Esophagus muscularis mucosa (tissue), 4 donors: Measurements from ENCODE around the gene KLHL29. TPM values are rescaled to one million over a fixed set of nuclear protein-coding genes. Genes with fewer than 3 reads are reported as not detected.
A peak's percentile ranks its signal among the peaks of the same experiment; 100 is the strongest.

Experiments used
- DNase-seq: peaks from one replicate; pipeline ENCODE4 v3.0.0-alpha.2; 2017; ENCODE audit errors: extremely low spot score
- H3K27ac ChIP-seq, 4 donors: fragments of 200-600 bp; sonication (generic); replicated peaks in 1 of 4; 1 replicate in 3 of 4; 2 replicates in 1 of 4; pipeline ENCODE4 v1.5.1; 2016 to 2019; ENCODE audit warnings: mild to moderate bottlenecking in 1 of 4
- H3K27me3 ChIP-seq, 4 donors: fragments of 200-600 bp; sonication (generic); one replicate each; pipeline versions ENCODE4 v1.5.1 to v1.6.0; 2016 to 2019
- H3K36me3 ChIP-seq, 4 donors: fragments of 200-600 bp; sonication (generic); one replicate each; pipeline ENCODE4 v1.5.1; 2016 to 2019
- H3K4me1 ChIP-seq, 4 donors: fragments of 200-600 bp; sonication (generic); one replicate each; pipeline ENCODE4 v1.5.1; 2016 to 2019
- H3K4me3 ChIP-seq, 4 donors: fragments of 200-600 bp; sonication (generic); 1 replicate in 2 of 4; 2 replicates in 2 of 4; pipeline ENCODE4 v1.5.1; 2016 to 2019; ENCODE audit warnings: mild to moderate bottlenecking in 4 of 4, moderate library complexity in 1 of 4
- H3K9me3 ChIP-seq, 4 donors: fragments of 200-600 bp; sonication (generic); 1 replicate in 3 of 4; 2 replicates in 1 of 4; pipeline ENCODE4 v1.5.1; 2016 to 2019
- CTCF ChIP-seq, 3 experiments: fragments of 200-600 bp in 2 of 3; fragments of 450-650 bp in 1 of 3; sonication (generic) in 2 of 3; IDR thresholded peaks; one replicate each; pipeline ENCODE4 v1.5.1; 2017 to 2019; ENCODE audit warnings: antibody characterized with exemption in 3 of 3, mild to moderate bottlenecking in 2 of 3, moderate library complexity in 1 of 3
- EP300 ChIP-seq: sonication (generic); formaldehyde crosslinking; IDR thresholded peaks from one replicate; pipeline ENCODE4 v1.6.1; 2017; ENCODE audit warnings: antibody characterized with exemption
- POLR2A ChIP-seq: fragments of 450-650 bp; IDR thresholded peaks from one replicate; pipeline ENCODE4 v1.6.1; 2017; ENCODE audit warnings: antibody characterized with exemption, moderate library complexity, mild to moderate bottlenecking, low read depth
- POLR2AphosphoS5 ChIP-seq, 2 donors: sonication (generic); formaldehyde crosslinking; IDR thresholded peaks; one replicate each; pipeline ENCODE4 v1.6.1; 2017; ENCODE audit warnings: antibody characterized with exemption in 2 of 2
- WGBS: methylation state at CpG from one replicate; pipeline ENCODE4 v1.1.5; 2018; 5-methylcytosine and 5-hydroxymethylcytosine counted together
- intact Hi-C: fragments of 100-400 bp; cut with DNase I; formaldehyde crosslinking; loops from one replicate; pipeline ENCODE4 v1.15.1; 2023
- total RNA-seq, 4 donors: library from RNA; depleted of rRNA; stranded (reverse); fragments of >200 nt; gene quantifications; one replicate each; pipeline versions ENCODE4 v1.1.0 to v1.2.1, GENCODE V29; 2016

The KLHL29 gene
- total RNA-seq, 4 donors from 2014 or later = 22.0 to 26.1 (median 23.4) TPM

- H3K4me3 ChIP-seq = no peak overlapping the region
- 88% methylated on average over 9 of the region's 9 CpGs for WGBS
- H3K27ac ChIP-seq = no peak overlapping the region
- H3K9me3 ChIP-seq = no peaks in the 10 kb centered on the region
- no peak for DNase-seq
- TF ChIP-seq CTCF (IDR thresholded peaks at IDR 0.05) (no peak), EP300 (no peak), POLR2A (no peak), POLR2AphosphoS5 (IDR thresholded peaks at IDR 0.05) (no peak)
- H3K27me3 ChIP-seq = no peaks in the 10 kb centered on the region
- peaks cover 0 to 63% (median 37%) of the 10 kb centered on the region in 4 donors for H3K4me1 ChIP-seq
- intact Hi-C loops = loop anchor here (10.0 kb wide), 1 partner anchor 213 kb away; no protein-coding TSS in a partner anchor
- H3K36me3 ChIP-seq = no peaks in the 10 kb centered on the region
Measured at GRCh38 chr2:23411752-23412431, 26.9 kb downstream of the KLHL29 start.

DNA sequence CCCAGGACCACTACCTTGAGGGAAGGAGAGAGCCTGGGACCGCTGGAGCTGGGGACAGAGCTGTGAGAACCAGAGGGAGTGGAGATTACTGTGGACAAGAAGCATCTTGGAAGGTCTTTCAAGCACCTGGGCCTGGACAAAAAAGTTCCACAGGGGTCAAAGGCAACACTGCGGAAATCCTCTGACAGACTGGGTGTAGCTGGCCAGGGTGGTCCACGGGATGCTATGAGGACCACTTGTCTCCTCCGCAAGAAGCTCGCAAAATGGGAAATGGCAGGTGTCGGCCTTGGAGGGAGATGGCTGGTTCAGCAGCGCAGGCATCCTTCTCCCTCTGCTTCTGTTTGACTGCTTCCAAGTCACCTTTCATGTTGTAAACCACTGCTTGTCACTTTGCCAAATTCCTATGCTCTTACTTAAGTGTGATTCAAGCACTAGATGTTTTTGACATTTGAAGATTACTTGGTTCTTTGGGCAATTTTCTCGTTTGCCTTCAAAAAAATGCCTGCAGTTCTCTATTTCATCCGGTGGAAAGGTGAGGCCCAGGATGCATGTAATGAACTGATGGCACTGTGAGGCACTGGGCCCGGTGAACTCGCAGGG is 27.7 kb downstream of the KLHL29 start:
- Histone ChIP-seq H3K4me3 (no peak overlapping the region), H3K27me3 (no peaks in the 10 kb centered on the region), H3K4me1 (peaks cover 0 to 67% (median 41%) of the 10 kb centered on the region in 4 donors), H3K36me3 (no peaks in the 10 kb centered on the region), H3K9me3 (no peaks in the 10 kb centered on the region), H3K27ac (no peak overlapping the region)
- no peak for DNase-seq
- no peak for TF ChIP-seq POLR2AphosphoS5 (IDR thresholded peaks at IDR 0.05)
- TF ChIP-seq POLR2A = no peak
- no peak for TF ChIP-seq EP300
- no peak for TF ChIP-seq CTCF (IDR thresholded peaks at IDR 0.05)
- intact Hi-C loops = loop anchor here (10.0 kb wide), 1 partner anchor 212 kb away; no protein-coding TSS in a partner anchor
- WGBS = 84% methylated on average over 11 of the region's 11 CpGs

- no peak overlapping the region for H3K27ac ChIP-seq
- H3K9me3 ChIP-seq = no peaks in the 10 kb centered on the region
- no peak overlapping the region for H3K4me3 ChIP-seq
- TF ChIP-seq EP300 = no peak
- WGBS = 90% methylated on average over 8 of the region's 8 CpGs
- intact Hi-C loops = loop anchor here (10.0 kb wide), 1 partner anchor 211 kb away; no protein-coding TSS in a partner anchor
- no peaks in the 10 kb centered on the region for H3K27me3 ChIP-seq
- DNase-seq = no peak
- peaks cover 3 to 77% (median 51%) of the 10 kb centered on the region in 4 donors for H3K4me1 ChIP-seq
- H3K36me3 ChIP-seq = no peaks in the 10 kb centered on the region
Measured at GRCh38 chr2:23413641-23414040, 28.7 kb downstream of the KLHL29 start.

GRCh38 chr2:23414106-23414505 is 29.1 kb downstream of the KLHL29 start:
- DNase-seq = no peak
- H3K9me3 ChIP-seq = no peaks in the 10 kb centered on the region
- H3K36me3 ChIP-seq = no peaks in the 10 kb centered on the region
- 93% methylated on average over 8 of the region's 8 CpGs for WGBS
- TF ChIP-seq CTCF (IDR thresholded peaks at IDR 0.05) (no peak), POLR2A (no peak)
- H3K4me1 ChIP-seq = peaks cover 3 to 81% (median 55%) of the 10 kb centered on the region in 4 donors
- H3K27ac ChIP-seq = no peak overlapping the region
- H3K27me3 ChIP-seq = no peaks in the 10 kb centered on the region
- no peak overlapping the region for H3K4me3 ChIP-seq
- intact Hi-C loops = loop anchor here (10.0 kb wide), 1 partner anchor 211 kb away; no protein-coding TSS in a partner anchor

DNA sequence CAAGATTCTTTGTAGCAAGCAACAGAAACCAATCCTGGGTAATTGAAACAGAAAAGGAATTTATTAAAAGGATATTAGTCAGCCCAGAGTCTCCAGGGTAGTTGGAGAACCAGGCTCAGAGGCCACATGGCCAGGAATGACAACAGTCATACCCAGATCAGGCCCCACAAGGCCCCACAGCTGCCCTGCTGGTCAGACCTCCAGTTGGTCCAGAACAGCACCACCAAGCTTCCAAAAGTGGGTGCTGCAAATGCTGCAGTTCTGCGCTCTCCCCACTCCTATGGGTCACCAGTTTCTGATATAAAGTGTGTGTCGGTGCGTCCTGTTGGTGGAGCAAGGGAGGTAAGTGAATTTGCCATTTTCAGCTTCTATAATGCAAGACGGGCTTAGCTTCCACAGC is 29.9 kb downstream of the KLHL29 start:
- TF ChIP-seq POLR2AphosphoS5 (IDR thresholded peaks at IDR 0.05) = no peak
- no peak for TF ChIP-seq EP300
- no peak for TF ChIP-seq POLR2A
- TF ChIP-seq CTCF (IDR thresholded peaks at IDR 0.05) = peak in 1 of 3 experiments; percentile 6
- Histone ChIP-seq H3K27ac (no peak overlapping the region), H3K36me3 (no peaks in the 10 kb centered on the region), H3K9me3 (no peaks in the 10 kb centered on the region), H3K4me3 (no peak overlapping the region), H3K4me1 (peaks cover 3 to 86% (median 56%) of the 10 kb centered on the region in 4 donors), H3K27me3 (no peaks in the 10 kb centered on the region)
- intact Hi-C loops = loop anchor here (10.0 kb wide), 1 partner anchor 210 kb away; no protein-coding TSS in a partner anchor
- 95% methylated on average over 4 of the region's 4 CpGs for WGBS
- DNase-seq = no peak
